ENCODE measurements around the gene AIFM1. TPM values are rescaled to one million over a fixed set of nuclear protein-coding genes. Genes with fewer than 3 reads are reported as not detected.

AIFM1 gene
- total RNA-seq, 1 donor from 2014 or later = 0.75 TPM

DNA sequence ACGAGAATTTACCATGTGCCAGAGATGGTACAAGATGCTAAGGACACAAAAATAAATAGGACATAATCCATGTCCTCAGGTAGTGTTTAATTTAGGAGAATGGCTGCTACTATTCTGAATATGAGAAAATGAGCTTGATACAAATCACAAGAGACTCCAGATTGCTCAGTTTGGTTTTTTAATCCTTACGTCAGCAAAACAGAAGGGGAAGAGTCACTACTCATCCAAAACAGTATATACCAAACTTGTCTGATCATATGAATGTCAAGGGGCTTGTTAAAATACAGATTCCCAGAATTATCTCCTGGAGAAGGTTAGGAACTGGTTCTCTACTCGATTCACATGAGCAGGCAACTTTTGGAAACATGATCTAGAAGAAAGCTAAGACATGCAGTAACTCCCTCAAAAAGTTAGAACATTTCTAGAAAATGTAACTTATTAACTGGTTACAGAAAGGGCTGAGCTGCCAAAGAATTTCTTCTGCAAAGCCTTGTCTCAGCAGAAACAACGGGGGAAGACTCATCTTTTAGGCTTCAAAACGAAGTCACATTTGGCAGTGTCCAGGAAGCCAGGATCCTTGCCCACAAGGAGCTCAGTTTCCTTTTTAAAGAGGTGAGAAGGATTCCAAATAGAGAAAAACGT lies 3.4 kb downstream of the AIFM1 start:
- Histone ChIP-seq H3K36me3 (no peaks in the 10 kb centered on the region), H3K27me3 (no peaks in the 10 kb centered on the region), H3K9me3 (no peaks in the 10 kb centered on the region), H3K27ac (no peak overlapping the region), H3K4me3 (no peak overlapping the region), H3K4me1 (no peaks in the 10 kb centered on the region)
- no peak for TF ChIP-seq CTCF (IDR thresholded peaks at IDR 0.05)
- intact Hi-C loops (cut with DNase I) = no loop called here
- DNase-seq (ENCODE audit: low spot score in 2 of 2) = no peak

DNA sequence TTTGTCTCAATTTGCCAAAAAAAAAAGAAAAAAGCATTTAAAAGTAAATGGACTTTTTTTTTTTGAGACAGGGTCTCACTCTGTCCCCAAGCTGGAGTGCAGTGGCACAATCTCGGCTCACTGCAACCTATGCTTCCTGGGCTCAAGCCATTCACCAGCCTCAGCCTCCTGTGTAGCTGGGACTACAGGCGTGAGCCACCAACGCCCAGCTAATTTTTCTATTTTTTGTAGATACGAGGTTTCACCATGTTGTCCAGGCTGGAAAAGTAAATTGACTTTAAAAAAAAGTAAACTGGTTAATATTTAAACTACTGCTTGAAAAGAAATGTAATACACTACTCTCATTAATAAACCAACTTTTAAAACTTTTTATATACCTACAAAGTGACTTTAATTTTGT lies 5.9 kb downstream of the AIFM1 start:
- Histone ChIP-seq H3K27me3 (no peaks in the 10 kb centered on the region), H3K36me3 (no peaks in the 10 kb centered on the region), H3K4me3 (no peak overlapping the region), H3K27ac (no peak overlapping the region), H3K4me1 (no peaks in the 10 kb centered on the region), H3K9me3 (no peaks in the 10 kb centered on the region)
- intact Hi-C loops (cut with DNase I) = no loop called here
- TF ChIP-seq CTCF (IDR thresholded peaks at IDR 0.05) = no peak
- DNase-seq (ENCODE audit: low spot score in 2 of 2) = no peak

GRCh38 chrX:130158311-130158710 lies 7.3 kb downstream of the AIFM1 start:
- DNase-seq (ENCODE audit: low spot score in 2 of 2) = no peak
- intact Hi-C loops (cut with DNase I) = no loop called here
- H3K27me3 ChIP-seq = no peaks in the 10 kb centered on the region
- H3K27ac ChIP-seq = no peak overlapping the region
- no peaks in the 10 kb centered on the region for H3K4me1 ChIP-seq
- H3K4me3 ChIP-seq = no peak overlapping the region
- no peaks in the 10 kb centered on the region for H3K9me3 ChIP-seq
- no peaks in the 10 kb centered on the region for H3K36me3 ChIP-seq
- no peak for TF ChIP-seq CTCF (IDR thresholded peaks at IDR 0.05)

DNA sequence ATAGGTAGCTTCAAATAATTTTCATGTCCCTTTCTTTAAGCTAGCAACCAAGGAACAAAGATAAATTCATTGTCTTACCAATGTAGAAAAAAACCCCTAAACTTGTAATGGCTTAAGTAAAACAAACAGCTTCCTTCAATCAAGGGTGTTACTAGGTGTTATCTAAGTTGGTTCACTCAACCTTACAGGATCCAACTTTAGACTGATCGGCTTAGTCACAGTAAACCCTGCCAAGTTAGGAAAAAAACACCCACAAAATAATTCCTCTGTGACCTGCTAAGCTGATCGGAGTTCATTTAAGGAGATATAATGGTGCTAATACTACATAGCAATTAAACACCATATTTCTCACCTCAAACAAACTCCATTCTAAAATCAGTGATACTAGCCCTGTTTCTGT lies 10.1 kb downstream of the AIFM1 start:
- Histone ChIP-seq H3K4me3 (no peak overlapping the region), H3K4me1 (no peaks in the 10 kb centered on the region), H3K9me3 (no peaks in the 10 kb centered on the region), H3K27me3 (no peaks in the 10 kb centered on the region), H3K36me3 (no peaks in the 10 kb centered on the region), H3K27ac (no peak overlapping the region)
- TF ChIP-seq CTCF (IDR thresholded peaks at IDR 0.05) = no peak
- intact Hi-C loops (cut with DNase I) = no loop called here
- DNase-seq (ENCODE audit: low spot score in 2 of 2) = no peak

DNA sequence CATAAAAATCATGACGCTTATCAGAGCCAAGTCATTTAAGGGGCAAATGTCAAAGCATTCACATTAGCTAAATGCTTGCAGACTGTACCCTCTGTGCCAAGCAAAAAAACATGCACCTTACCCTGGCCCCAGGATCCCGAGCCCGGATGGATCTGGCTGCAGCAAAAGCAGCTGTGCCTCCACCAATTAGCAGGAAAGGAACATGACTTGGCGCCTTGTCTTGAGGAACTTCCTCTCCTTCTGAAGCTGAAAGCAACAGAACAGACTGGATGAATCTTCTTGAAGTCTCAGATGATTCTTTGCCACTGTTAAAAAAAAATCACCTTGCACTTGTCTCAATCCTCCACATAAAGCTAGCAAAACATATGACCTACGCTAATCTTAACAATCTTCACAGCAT lies 18.0 kb downstream of the AIFM1 start:
- no peaks in the 10 kb centered on the region for H3K27me3 ChIP-seq
- H3K4me3 ChIP-seq = no peak overlapping the region
- no peaks in the 10 kb centered on the region for H3K9me3 ChIP-seq
- H3K27ac ChIP-seq = no peak overlapping the region
- intact Hi-C loops (cut with DNase I) = no loop called here
- DNase-seq (ENCODE audit: low spot score in 2 of 2) = no peak
- TF ChIP-seq CTCF (IDR thresholded peaks at IDR 0.05) = no peak
- no peaks in the 10 kb centered on the region for H3K4me1 ChIP-seq
- H3K36me3 ChIP-seq = peaks cover 6 to 34% of the 10 kb centered on the region in 2 donors

DNA sequence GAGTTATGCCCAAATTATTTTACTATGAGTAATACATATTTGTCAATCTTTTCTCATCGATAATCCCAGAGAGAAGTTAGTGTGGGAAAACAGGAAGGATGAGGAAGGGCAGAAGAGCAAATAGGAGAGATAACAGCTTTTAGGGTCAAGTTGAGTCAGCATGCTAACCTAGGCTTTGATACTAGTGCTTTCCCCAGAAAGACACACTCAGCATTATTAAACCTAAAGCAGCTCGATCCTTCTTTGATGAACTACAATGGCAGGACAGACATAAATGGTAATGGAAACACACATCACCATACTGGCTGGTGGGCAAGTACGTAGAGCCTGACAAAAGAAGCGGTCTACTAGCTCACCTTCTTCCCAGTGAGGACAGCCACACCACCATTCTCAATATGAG lies 20.5 kb downstream of the AIFM1 start:
- TF ChIP-seq CTCF (IDR thresholded peaks at IDR 0.05) = no peak
- Histone ChIP-seq H3K27me3 (no peaks in the 10 kb centered on the region), H3K4me1 (no peaks in the 10 kb centered on the region), H3K4me3 (no peak overlapping the region), H3K36me3 (peaks cover 6 to 40% of the 10 kb centered on the region in 2 donors), H3K27ac (no peak overlapping the region), H3K9me3 (no peaks in the 10 kb centered on the region)
- intact Hi-C loops (cut with DNase I) = no loop called here
- no peak for DNase-seq (ENCODE audit: low spot score in 2 of 2)

Data from ascending aorta (tissue), 2 donors.